LNCAP (cell line): ENCODE measurements around the gene DPH7.

Experiments
- TF ChIP-seq, protein P1 (sequence below): fragments of 450-650 bp; IDR thresholded peaks from 2 replicates; pipeline ENCODE4 v1.5.1; 2017; ENCODE audit warnings: mild to moderate bottlenecking

Gene DPH7

DNA sequence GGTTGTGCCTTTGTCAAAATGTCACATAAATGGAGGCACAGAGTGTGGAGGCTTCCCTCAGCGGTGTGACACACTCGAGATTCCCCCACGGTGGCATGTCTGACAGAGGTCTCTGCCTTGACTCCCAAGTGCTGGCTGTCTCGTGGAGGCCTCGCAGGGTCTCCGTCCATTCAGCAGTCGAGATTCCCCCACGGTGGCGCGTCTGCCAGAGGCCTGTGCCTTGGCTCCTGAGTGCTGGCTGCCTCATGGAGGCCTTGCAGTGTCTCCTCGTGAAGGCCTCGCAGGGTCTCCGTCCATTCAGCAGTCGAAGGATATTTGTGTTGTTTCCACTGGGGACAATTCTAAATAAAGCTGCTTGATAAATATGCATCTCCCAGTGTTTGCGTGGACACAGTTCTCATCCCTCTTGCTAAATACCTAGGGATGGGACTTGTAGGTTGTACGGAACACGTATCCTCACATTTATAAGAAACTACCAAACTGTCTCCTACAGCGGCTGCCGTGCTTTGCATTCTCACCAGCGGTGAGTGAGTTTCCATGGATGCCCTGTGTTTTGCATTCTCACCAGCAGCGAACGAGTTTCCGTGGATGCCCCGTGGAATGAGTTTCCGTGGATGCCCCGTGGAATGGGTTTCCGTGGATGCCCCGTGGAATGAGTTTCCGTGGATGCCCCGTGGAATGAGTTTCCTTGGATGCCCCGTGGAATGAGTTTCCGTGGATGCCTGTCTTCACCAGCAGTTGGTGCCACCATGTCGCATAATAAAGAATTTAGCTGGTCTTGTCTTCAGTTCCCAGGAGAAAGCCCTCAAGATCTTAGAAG is 54.4 kb downstream of the DPH7 start:
- TF ChIP-seq, protein P1, sequence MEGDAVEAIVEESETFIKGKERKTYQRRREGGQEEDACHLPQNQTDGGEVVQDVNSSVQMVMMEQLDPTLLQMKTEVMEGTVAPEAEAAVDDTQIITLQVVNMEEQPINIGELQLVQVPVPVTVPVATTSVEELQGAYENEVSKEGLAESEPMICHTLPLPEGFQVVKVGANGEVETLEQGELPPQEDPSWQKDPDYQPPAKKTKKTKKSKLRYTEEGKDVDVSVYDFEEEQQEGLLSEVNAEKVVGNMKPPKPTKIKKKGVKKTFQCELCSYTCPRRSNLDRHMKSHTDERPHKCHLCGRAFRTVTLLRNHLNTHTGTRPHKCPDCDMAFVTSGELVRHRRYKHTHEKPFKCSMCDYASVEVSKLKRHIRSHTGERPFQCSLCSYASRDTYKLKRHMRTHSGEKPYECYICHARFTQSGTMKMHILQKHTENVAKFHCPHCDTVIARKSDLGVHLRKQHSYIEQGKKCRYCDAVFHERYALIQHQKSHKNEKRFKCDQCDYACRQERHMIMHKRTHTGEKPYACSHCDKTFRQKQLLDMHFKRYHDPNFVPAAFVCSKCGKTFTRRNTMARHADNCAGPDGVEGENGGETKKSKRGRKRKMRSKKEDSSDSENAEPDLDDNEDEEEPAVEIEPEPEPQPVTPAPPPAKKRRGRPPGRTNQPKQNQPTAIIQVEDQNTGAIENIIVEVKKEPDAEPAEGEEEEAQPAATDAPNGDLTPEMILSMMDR: no peak

DNA sequence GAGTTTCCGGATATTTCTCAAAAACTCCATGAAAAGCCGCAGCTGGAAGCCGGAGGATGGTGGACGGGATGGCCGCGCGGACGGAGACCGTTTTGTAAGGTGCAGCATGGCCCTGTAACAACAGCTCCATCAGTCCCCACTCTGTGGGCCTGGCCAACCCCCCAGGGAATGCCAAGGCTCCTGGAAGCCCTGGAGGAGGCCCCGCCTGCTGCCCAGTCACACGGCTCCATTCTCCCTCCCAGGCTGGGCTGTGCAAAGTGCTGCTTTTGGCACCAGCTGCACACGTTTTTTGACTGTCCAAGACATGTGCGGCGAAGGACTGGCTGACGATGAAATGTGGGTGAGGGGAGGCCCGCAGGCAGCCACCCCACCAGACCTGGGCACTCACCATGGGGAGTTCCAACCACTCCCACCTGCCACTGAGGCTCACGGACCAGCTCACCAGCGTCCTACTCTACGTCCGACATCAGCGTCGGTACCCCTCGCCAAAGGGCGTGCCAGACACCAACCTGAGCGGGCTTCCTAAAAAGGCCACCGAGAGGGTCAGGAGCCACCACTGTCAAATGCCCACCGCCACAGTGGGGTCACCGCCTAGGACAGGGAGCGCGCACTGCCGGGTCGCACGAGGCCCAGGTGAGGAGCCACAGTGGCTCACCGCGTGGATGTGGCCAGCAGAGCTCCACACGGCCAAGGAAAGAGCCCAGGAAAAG is 55.8 kb downstream of the DPH7 start:
- TF ChIP-seq, protein P1: no peak

DNA sequence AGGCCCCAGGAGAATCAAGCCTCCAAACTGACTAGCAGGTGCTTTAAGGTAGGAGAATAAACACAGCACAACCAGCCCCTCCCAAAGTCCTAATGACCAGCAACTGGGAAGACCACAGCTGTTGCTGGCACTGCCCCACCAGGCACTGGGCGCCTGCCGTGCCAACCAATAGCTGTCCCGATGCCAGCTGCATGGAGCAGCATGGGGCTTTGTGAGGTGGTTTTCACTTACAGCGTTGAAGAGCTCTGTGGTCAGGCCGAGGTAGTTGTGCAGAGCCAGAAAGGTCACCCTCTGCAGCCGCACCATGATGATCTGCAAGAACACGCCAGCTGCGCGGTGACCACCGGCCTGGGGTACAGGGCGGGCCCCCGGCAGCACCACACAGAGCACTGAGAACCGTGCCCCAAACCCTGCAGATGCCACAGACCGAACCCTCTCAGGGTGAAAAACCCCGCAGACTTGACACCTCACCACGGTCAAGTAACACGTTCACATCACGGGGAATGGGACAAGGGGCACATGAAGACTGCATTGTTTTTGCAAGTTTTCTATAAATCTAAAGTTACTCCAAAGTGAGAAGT is 57.2 kb downstream of the DPH7 start:
- TF ChIP-seq, protein P1: no peak

DNA sequence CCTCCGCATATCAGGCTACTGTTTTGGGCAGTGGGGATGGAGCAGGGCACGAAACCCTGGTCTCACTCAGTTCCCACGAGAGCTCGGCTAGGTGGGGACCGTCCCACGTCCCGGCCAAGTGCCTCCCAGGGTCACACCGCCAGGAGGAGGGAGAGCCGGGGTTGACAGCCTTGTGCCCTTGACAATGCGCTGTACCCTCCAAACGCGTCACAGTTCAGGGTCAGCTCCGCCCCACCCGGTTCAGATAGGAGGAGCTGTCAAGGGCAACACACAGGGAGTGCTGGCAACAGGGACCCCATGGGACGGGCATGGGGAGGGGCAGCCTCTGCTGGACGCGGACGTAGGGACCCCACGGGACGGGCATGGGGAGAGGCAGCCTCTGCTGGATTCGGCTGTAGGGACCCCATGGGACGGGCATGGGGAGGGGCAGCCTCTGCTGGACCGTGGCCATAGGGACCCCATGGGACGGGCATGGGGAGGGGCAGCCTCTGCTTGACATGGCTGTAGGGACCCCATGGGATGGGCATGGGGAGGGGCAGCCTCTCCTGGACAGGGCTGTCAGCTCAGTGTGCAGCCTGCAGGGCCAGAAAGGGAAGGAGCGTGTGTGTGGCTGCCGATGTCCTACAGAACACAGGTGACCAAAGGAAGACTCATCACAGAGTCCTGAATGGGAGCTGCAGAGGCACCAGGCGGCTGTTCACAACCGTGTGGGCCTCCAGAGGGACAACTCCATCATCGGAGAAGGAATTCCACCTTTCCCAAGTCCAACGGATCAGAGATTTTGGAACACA is 57.9 kb downstream of the DPH7 start:
- TF ChIP-seq, protein P1: no peak

DNA sequence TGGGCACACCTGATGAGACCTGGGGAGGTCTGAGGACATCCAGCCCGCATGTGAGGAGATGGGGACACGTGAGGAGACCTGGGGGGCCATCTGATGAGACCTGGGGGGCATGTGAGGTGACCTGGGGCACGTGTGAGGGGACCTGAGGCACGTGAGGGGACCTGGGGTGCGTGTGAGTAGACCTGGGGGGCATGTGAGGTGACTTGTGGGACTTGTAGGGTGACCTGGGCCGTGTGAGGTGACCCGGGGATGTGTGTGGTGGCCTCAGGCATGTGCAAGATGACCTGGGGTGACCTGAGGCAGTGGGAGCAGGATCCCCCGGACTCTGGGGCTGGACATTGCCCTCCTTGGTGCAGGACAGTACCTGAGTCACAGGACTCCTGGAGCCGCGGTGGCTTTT is 59.2 kb downstream of the DPH7 start:
- TF ChIP-seq, protein P1: no peak

DNA sequence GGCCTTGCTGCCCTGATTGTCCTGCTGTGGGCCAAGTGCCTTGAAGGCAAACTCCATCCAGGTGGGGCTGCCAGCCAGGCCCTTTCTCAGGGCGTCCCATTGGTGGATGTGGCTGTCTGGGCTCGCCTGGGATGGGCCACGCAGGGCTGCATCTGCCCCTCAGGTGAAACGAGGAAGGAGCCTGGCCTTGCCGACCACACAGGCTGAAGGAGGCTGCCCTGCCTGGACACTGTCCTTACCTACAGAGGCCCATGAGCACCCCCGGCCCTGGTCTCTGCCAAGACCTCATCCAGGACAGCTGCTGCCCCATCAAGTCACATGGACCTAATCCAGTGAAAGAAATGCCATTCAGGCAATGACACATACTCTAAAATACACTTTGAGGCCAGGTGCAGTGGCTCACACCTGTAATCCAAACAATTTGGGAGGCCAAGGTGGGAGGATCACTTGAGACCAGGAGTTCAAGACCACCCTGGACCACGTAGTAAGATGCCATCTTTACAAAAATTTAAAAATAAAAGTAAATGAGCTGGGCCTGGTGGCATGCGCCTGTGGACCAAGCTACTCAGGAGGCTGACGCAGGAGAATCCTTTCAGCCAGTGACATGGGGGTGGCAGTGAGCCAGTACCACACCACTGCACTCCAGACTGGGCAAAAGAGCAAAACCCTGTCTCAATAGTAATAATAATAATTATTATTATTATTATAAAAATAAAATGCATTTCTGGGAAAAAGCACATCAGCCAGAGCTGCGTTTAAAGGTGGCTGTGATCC is 62.4 kb downstream of the DPH7 start:
- TF ChIP-seq, protein P1: no peak

DNA sequence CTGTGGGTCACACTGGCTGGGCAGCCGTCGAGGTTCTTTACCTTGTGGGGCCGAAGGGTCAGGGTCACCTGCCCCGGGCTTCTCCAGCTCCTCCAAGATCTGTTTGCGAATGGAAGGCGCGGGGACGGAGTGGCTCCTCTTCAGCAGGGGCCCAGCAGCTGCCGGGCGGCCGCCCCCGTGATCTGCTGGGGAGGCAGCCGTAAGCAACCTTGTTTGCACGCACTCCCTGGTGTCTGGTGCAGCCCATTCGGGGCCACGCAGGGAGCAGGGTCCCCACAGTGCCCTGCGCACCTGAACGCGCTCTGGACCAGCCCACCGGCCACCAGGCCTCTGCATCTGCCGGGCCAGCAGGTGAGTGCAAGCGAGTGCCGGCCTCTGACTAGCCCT is 63.4 kb downstream of the DPH7 start:
- TF ChIP-seq, protein P1: no peak
